Endothelial cell of umbilical vein (primary cell): ENCODE measurements around the gene CRHR1. TPM values are rescaled to one million over a fixed set of nuclear protein-coding genes. Genes with fewer than 3 reads are reported as not detected.

ENCODE experiments used
- BruUV-seq: library from RNA; stranded (reverse); fragments of 400-500 nt; replicated peaks from 2 replicates; lab custom pipeline; 2021; lab: Mats Ljungman, UMichigan
- CTCF ChIA-PET: fragments of 300-600, 350-600 bp; sonication (Branson Sonifier 250); formaldehyde crosslinking; loops from one replicate; lab custom pipeline; 2021; ENCODE audit warnings: antibody characterized with exemption, inconsistent platforms; lab: Charles Lee
- POLR2A ChIA-PET: fragments of 300-600, 350-600 bp; sonication (Branson Sonifier 250); formaldehyde crosslinking; loops from one replicate; lab custom pipeline; 2021; ENCODE audit warnings: antibody characterized with exemption, inconsistent platforms; lab: Charles Lee
- DNase-seq: peaks from one replicate; pipeline ENCODE4 v3.0.0-alpha.2; 2011; ENCODE audit warnings: low read depth, low spot score
- FAIRE-seq: peaks from 2 replicates; lab custom pipeline; 2011; peaks lifted over from hg19 to GRCh38; lab: Jason Lieb, UNC
- H2AFZ ChIP-seq: 2 replicates; pipeline ENCODE4 v1.6.0; 2012; ENCODE audit warnings: low read depth, low read length, control low read depth, inconsistent platforms
- H3K27ac ChIP-seq: 2 replicates; pipeline ENCODE4 v1.5.1; 2011; ENCODE audit warnings: low read depth, mild to moderate bottlenecking, control low read depth, low read length, moderate library complexity; ENCODE audit not compliant: insufficient read depth
- H3K27me3 ChIP-seq, 2 experiments: 2 replicates each; pipeline versions ENCODE4 v1.6.0 to v1.6.1; 2011; ENCODE audit warnings: low read length in 2 of 2, mixed read lengths in 1 of 2; ENCODE audit not compliant: control insufficient read depth in 2 of 2, insufficient read depth in 2 of 2
- H3K36me3 ChIP-seq, 2 experiments: 2 replicates in 1 of 2; 3 replicates in 1 of 2; pipeline ENCODE4 v1.5.1; 2011; ENCODE audit warnings: low read length in 2 of 2, mild to moderate bottlenecking in 1 of 2, moderate library complexity in 1 of 2; ENCODE audit not compliant: control insufficient read depth in 2 of 2, insufficient read depth in 2 of 2; ENCODE audit errors: extremely low read depth in 1 of 2
- H3K4me1 ChIP-seq: 3 replicates; pipeline ENCODE4 v1.5.1; 2011; ENCODE audit warnings: mild to moderate bottlenecking, low read length; ENCODE audit not compliant: control insufficient read depth, insufficient read depth; ENCODE audit errors: extremely low read depth
- H3K4me2 ChIP-seq: 2 replicates; pipeline ENCODE4 v1.6.1; 2011; ENCODE audit warnings: low read length, control low read depth, mixed read lengths; ENCODE audit not compliant: insufficient read depth
- H3K4me3 ChIP-seq, 3 experiments: fragments of 200-600 bp in 1 of 3; sonication (generic), shearing (Covaris generic) in 1 of 3; replicated peaks in 1 of 3; 2 replicates each; pipeline ENCODE4 v1.5.1; 2011 to 2016; ENCODE audit warnings: control low read depth in 3 of 3, low read length in 3 of 3, mild to moderate bottlenecking in 2 of 3, inconsistent platforms in 1 of 3, low read depth in 1 of 3, moderate library complexity in 1 of 3; ENCODE audit not compliant: insufficient read depth in 1 of 3
- H3K79me2 ChIP-seq: 2 replicates; pipeline ENCODE4 v1.6.0; 2012; ENCODE audit warnings: low read length, inconsistent platforms; ENCODE audit not compliant: control insufficient read depth, insufficient read depth
- H3K9ac ChIP-seq: replicated peaks from 2 replicates; pipeline ENCODE3; 2011; ENCODE audit warnings: low read length, control low read depth; ENCODE audit not compliant: insufficient read depth; ENCODE audit errors: extremely low read depth
- H3K9me1 ChIP-seq: replicated peaks from 3 replicates; pipeline ENCODE4 v1.6.0; 2011; ENCODE audit warnings: mild to moderate bottlenecking, low read length; ENCODE audit not compliant: control insufficient read depth, insufficient read depth; ENCODE audit errors: extremely low read depth
- H3K9me3 ChIP-seq: replicated peaks from 2 replicates; pipeline ENCODE4 v1.5.1; 2012; ENCODE audit warnings: low read length, inconsistent platforms; ENCODE audit not compliant: control insufficient read depth, insufficient read depth
- H4K20me1 ChIP-seq: replicated peaks from 2 replicates; pipeline ENCODE3; 2011; ENCODE audit warnings: mild to moderate bottlenecking, low read length; ENCODE audit not compliant: control insufficient read depth, insufficient read depth; ENCODE audit errors: extremely low read depth
- CTCF ChIP-seq, 2 donors: IDR thresholded peaks; 1 replicate in 1 of 2; 2 replicates in 1 of 2; pipeline ENCODE4 v1.5.1; 2011; ENCODE audit warnings: low read length in 2 of 2, mild to moderate bottlenecking in 2 of 2, moderate library complexity in 2 of 2, control low read depth in 1 of 2, inconsistent platforms in 1 of 2, low read depth in 1 of 2; ENCODE audit not compliant: insufficient read depth in 1 of 2; ENCODE audit errors: extremely low read depth in 1 of 2
- EZH2 ChIP-seq: IDR thresholded peaks from 2 replicates; pipeline ENCODE4 v1.6.1; 2012; ENCODE audit warnings: borderline replicate concordance, low read depth, mild to moderate bottlenecking, moderate library complexity, low read length, inconsistent platforms; ENCODE audit not compliant: severe bottlenecking
- FOS ChIP-seq: IDR thresholded peaks from 2 replicates; pipeline ENCODE4 v1.6.1; 2011; ENCODE audit warnings: mild to moderate bottlenecking, low read length, moderate library complexity, borderline replicate concordance; ENCODE audit not compliant: insufficient read depth
- GATA2 ChIP-seq: IDR thresholded peaks from 2 replicates; pipeline ENCODE4 v1.7.0; 2011; ENCODE audit warnings: low read depth, mild to moderate bottlenecking, moderate library complexity, mixed read lengths, low read length; ENCODE audit not compliant: insufficient read length, insufficient read depth
- JUN ChIP-seq: IDR thresholded peaks from 2 replicates; pipeline ENCODE4 v1.6.1; 2011; ENCODE audit warnings: borderline replicate concordance, low read depth; ENCODE audit not compliant: insufficient read length, insufficient read depth
- MYC ChIP-seq: IDR thresholded peaks from one replicate; pipeline ENCODE4 v1.6.1; 2011; ENCODE audit warnings: mild to moderate bottlenecking, low read depth, low read length
- POLR2A ChIP-seq: IDR thresholded peaks from 2 replicates; pipeline ENCODE4 v1.6.1; 2012; ENCODE audit warnings: low read depth, mild to moderate bottlenecking, control low read depth, low read length
- POLR2AphosphoS5 ChIP-seq: IDR thresholded peaks from 2 replicates; pipeline ENCODE4 v1.6.1; 2012; ENCODE audit warnings: low read depth, mild to moderate bottlenecking, control low read depth, low read length, moderate library complexity; ENCODE audit not compliant: insufficient read depth
- dilution Hi-C: fragments of 300-500 bp; cut with MboI; formaldehyde crosslinking; loops from one replicate; pipeline ENCODE4 v1.15.0; 2019; ENCODE audit warnings: low sequenced_read_pairs; ENCODE audit not compliant: extremely low pct_ligation_motif_present
- intact Hi-C: fragments of 100-400 bp; cut with micrococcal nuclease; formaldehyde crosslinking; loops from one replicate; pipeline ENCODE4 v1.10.0; 2022
- polyA plus RNA-seq, 4 experiments: library from polyadenylated mRNA; depleted of rRNA in 3 of 4; stranded (reverse) in 3 of 4; unstranded in 1 of 4; fragments of >200 nt; gene quantifications; 2 replicates each; pipeline versions ENCODE4 v1.2.1 to v1.2.3, GENCODE V29; 2011 to 2012; ENCODE audit warnings: missing spikeins in 1 of 4
- total RNA-seq: library from RNA; stranded (reverse); gene quantifications from 2 replicates; pipeline ENCODE4 v1.2.3, GENCODE V29; 2021
- TF ChIP-seq, protein P1 (sequence below): IDR thresholded peaks from 2 replicates; pipeline ENCODE4 v1.6.1; 2011; ENCODE audit not compliant: insufficient read depth, insufficient read length

Gene CRHR1
- total and polyA plus RNA-seq, 2 donors (not counting 3 experiments of a cell fraction or from before 2014, with no cell fraction given), result not detected

DNA sequence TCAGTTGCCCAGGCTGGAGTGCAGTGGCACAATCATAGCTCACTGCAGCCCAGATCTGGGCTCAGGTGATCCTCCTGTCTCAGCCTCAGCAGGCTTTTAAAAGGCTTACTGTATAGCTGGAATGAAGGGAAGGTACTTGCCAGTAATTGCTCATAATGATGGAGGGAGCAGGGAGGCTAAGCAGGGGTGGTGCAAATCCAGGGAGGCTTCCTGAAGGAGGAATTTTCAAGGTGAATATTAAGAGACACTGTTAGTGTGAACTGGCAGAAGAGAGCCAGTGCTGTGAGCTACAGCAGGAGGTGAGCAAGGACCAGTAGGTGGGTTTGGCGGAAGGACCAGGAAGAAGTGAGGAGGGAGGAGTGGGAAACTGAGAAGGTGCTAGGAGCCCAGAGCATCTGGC is 24.7 kb downstream of the CRHR1 start:
- Histone ChIP-seq H2AFZ (no peak overlapping the region), H3K27ac (no peak overlapping the region), H4K20me1 (no peaks in the 10 kb centered on the region), H3K4me2 (no peak overlapping the region), H3K79me2 (no peaks in the 10 kb centered on the region), H3K4me1 (no peaks in the 10 kb centered on the region), H3K36me3 (no peaks in the 10 kb centered on the region), H3K4me3 (no peak overlapping the region), H3K9me3 (no peaks in the 10 kb centered on the region), H3K9ac (no peak overlapping the region), H3K27me3 (no peaks in the 10 kb centered on the region), H3K9me1 (no peaks in the 10 kb centered on the region)
- DNase-seq (no peak), FAIRE-seq (no peak)
- intact Hi-C loops (no loop called here), dilution Hi-C loops (no loop called here)
- CTCF ChIA-PET, result interaction anchor here (1.0 kb wide), 1 partner anchor 43 kb away, joined by 3 read pairs; no protein-coding TSS in a partner anchor
- TF ChIP-seq, protein P1, sequence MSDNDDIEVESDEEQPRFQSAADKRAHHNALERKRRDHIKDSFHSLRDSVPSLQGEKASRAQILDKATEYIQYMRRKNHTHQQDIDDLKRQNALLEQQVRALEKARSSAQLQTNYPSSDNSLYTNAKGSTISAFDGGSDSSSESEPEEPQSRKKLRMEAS, result no peak
- TF ChIP-seq POLR2A, result no peak
- TF ChIP-seq JUN, result no peak
- TF ChIP-seq MYC, result no peak
- TF ChIP-seq FOS, result no peak
- TF ChIP-seq GATA2, result no peak
- TF ChIP-seq CTCF (IDR thresholded peaks at IDR 0.05; ENCODE audit: extremely low read depth in 1 of 2, insufficient read depth in 1 of 2, low read depth in 1 of 2, low read length in 2 of 2), result no peak
- BruUV-seq, result no TSS peak
- POLR2A ChIA-PET, result no interaction called here

DNA sequence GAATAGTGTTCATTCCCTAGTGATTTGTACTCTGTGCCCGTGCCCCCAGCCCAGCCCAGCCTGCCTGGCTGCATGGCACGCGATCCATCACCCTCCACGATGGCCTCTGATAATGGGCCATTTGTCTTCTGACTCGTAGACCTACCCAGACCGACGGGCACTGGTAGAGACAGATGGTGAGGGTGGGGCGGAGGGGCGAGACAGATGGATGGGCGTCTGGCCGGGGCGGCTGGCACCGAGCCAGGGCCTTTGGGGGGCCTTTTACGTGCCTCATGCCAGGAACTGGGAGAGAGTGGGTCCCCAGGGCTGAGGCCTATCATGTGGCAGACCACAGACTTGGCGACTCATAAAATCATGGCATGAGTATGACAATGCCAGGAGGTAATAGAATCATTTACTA is 25.4 kb downstream of the CRHR1 start:
- Histone ChIP-seq H3K79me2 (no peaks in the 10 kb centered on the region), H3K4me1 (no peaks in the 10 kb centered on the region), H3K36me3 (no peaks in the 10 kb centered on the region), H3K9me3 (no peaks in the 10 kb centered on the region), H3K27me3 (no peaks in the 10 kb centered on the region), H2AFZ (no peak overlapping the region), H3K4me2 (no peak overlapping the region), H3K9me1 (no peaks in the 10 kb centered on the region), H3K27ac (no peak overlapping the region), H3K4me3 (no peak overlapping the region), H3K9ac (no peak overlapping the region), H4K20me1 (no peaks in the 10 kb centered on the region)
- ChIA-PET CTCF (interaction anchor here (1.0 to 2.0 kb wide), 3 partner anchors 23 to 169 kb away, joined by 3 to 4 read pairs (median 3); no protein-coding TSS in a partner anchor), POLR2A (no interaction called here)
- DNase-seq, result no peak
- TF ChIP-seq MYC (no peak), EZH2 (no peak), CTCF (IDR thresholded peaks at IDR 0.05; ENCODE audit: extremely low read depth in 1 of 2, insufficient read depth in 1 of 2, low read depth in 1 of 2, low read length in 2 of 2) (no peak), POLR2AphosphoS5 (no peak), JUN (no peak), POLR2A (no peak), FOS (no peak)
- TF ChIP-seq, protein P1, result no peak
- BruUV-seq, result no TSS peak
- dilution Hi-C loops (no loop called here), intact Hi-C loops (no loop called here)
- no peak for FAIRE-seq
